WTC11 (cell line): ENCODE results near the gene SCOC. TPM values are rescaled to one million over a fixed set of nuclear protein-coding genes. Genes with fewer than 3 reads are reported as not detected.

Experiments
- ATAC-seq: fragments of 200-7000 bp; cut with Tn5 transposase; 2 replicates; pipeline ENCODE4 v1.10.0; 2021; ENCODE audit warnings: mild to moderate bottlenecking, moderate library complexity
- CTCF ChIA-PET: fragments of 300-600 bp; sonication (Branson Sonifier 250); formaldehyde crosslinking; loops from one replicate; lab custom pipeline; 2021; ENCODE audit warnings: antibody characterized with exemption; lab: Charles Lee
- POLR2A ChIA-PET: fragments of 350-600 bp; sonication (Branson Sonifier 250); formaldehyde crosslinking; loops from one replicate; lab custom pipeline; 2021; ENCODE audit warnings: antibody characterized with exemption; lab: Charles Lee
- DNase-seq: peaks from one replicate; pipeline ENCODE4 v3.0.0; 2021; ENCODE audit warnings: low spot score
- H3K27ac Mint-ChIP-seq: 2 replicates; pipeline ENCODE4 v1.8.0; 2021; ENCODE audit warnings: mixed read lengths
- H3K27me3 Mint-ChIP-seq: 2 replicates; pipeline ENCODE4 v1.8.0; 2021; ENCODE audit warnings: low read depth, mild to moderate bottlenecking, moderate library complexity, mixed read lengths
- H3K36me3 Mint-ChIP-seq: 2 replicates; pipeline ENCODE4 v1.8.0; 2021; ENCODE audit warnings: mixed read lengths
- H3K4me1 Mint-ChIP-seq: 2 replicates; pipeline ENCODE4 v1.8.0; 2022; ENCODE audit warnings: mixed read lengths
- H3K4me3 Mint-ChIP-seq: 2 replicates; pipeline ENCODE4 v1.8.0; 2021; ENCODE audit warnings: mild to moderate bottlenecking, moderate library complexity, mixed read lengths
- H3K9me3 Mint-ChIP-seq: 2 replicates; pipeline ENCODE4 v1.8.0; 2021; ENCODE audit warnings: mixed read lengths
- ATF1 ChIP-seq: sonication (generic); formaldehyde crosslinking; IDR thresholded peaks from 2 replicates; pipeline ENCODE4 v1.8.1; 2023; ENCODE audit warnings: mild to moderate bottlenecking, moderate library complexity, missing genetic modification reagents
- CREB1 ChIP-seq: sonication (generic); formaldehyde crosslinking; IDR thresholded peaks from 2 replicates; pipeline ENCODE4 v1.8.0; 2023; ENCODE audit warnings: mild to moderate bottlenecking, missing genetic modification reagents
- CREM ChIP-seq: sonication (generic); formaldehyde crosslinking; IDR thresholded peaks from 2 replicates; pipeline ENCODE4 v1.8.1; 2022; ENCODE audit warnings: mild to moderate bottlenecking, missing genetic modification reagents, moderate library complexity
- GABPB1 ChIP-seq: sonication (generic); formaldehyde crosslinking; IDR thresholded peaks from 2 replicates; pipeline ENCODE4 v1.8.1; 2023; ENCODE audit warnings: mild to moderate bottlenecking, missing genetic modification reagents
- KAT7 ChIP-seq: sonication (generic); formaldehyde crosslinking; IDR thresholded peaks from 2 replicates; pipeline ENCODE4 v1.8.1; 2023; ENCODE audit warnings: missing genetic modification reagents, mild to moderate bottlenecking, borderline replicate concordance
- TP53 ChIP-seq: sonication (generic); formaldehyde crosslinking; IDR thresholded peaks from 2 replicates; pipeline ENCODE4 v1.8.1; 2023; ENCODE audit warnings: mild to moderate bottlenecking, missing genetic modification reagents
- ZNF138 ChIP-seq: sonication (generic); formaldehyde crosslinking; conservative IDR thresholded peaks from 2 replicates; pipeline ENCODE4 v1.8.1; 2022; ENCODE audit warnings: mild to moderate bottlenecking, moderate library complexity, missing genetic modification reagents
- ZNF219 ChIP-seq: sonication (generic); formaldehyde crosslinking; IDR thresholded peaks from 2 replicates; pipeline ENCODE4 v1.8.0; 2023; ENCODE audit warnings: missing genetic modification reagents, mild to moderate bottlenecking, borderline replicate concordance
- total RNA-seq: library from RNA; stranded (reverse); gene quantifications from 3 replicates; pipeline ENCODE4 v1.2.3, GENCODE V29; 2021
- TF ChIP-seq, protein P1 (sequence below): sonication (generic); formaldehyde crosslinking; IDR thresholded peaks from 2 replicates; pipeline ENCODE4 v1.8.1; 2022; ENCODE audit warnings: low read depth, mild to moderate bottlenecking, moderate library complexity, missing genetic modification reagents, borderline replicate concordance
- TF ChIP-seq, protein P2 (sequence below): sonication (generic); formaldehyde crosslinking; IDR thresholded peaks from 2 replicates; pipeline ENCODE4 v1.8.0; 2023; ENCODE audit warnings: mild to moderate bottlenecking, missing genetic modification reagents

The SCOC gene
- total RNA-seq, 1 experiment from 2014 or later, result 33.0 TPM

DNA sequence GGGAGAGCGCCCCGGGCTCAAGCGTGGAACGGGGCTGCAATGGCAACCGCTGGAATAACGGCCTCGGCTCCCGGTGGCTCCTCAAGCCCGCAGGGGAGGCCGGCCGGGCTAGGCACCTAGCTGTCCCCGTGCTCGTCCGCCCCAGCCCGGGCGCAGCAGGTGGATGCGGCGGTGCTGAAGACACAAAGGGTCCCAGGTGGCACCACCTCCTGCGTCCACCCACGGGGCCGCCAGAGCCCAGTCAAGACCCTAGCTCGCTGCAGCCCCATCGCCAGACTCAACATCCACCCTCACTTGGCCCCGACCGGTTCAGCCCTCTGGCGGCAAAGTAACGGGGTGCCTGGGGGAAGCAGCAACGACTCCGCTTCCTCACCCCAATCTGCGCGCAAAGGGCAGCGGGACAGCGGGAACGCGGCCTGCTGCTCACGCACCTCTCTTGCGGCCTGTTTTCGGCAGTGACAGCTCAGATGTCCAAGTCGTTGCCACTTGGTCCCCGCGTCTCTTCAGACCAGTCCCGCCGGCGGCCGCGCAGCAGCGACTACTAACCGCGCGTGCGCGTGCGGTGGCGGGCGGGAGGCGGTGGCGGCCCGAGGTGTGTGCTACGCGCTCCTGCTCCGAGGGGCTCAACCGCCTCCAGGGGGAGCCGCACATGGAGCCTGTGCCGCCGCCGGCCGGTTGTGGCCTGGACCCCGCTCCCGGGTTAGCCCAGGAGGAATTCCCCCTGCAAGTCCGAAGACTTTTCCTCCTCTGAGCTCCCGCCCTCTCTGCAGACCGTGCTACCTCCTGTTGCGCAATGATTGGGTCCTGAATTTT is 53.9 kb downstream of the SCOC start, which contains the start of gene CLGN (continued):
- TF ChIP-seq, protein P1, sequence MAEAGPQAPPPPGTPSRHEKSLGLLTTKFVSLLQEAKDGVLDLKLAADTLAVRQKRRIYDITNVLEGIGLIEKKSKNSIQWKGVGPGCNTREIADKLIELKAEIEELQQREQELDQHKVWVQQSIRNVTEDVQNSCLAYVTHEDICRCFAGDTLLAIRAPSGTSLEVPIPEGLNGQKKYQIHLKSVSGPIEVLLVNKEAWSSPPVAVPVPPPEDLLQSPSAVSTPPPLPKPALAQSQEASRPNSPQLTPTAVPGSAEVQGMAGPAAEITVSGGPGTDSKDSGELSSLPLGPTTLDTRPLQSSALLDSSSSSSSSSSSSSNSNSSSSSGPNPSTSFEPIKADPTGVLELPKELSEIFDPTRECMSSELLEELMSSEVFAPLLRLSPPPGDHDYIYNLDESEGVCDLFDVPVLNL (CRISPR knock-in tag), result 0 out of 2 replicates have a peak, but pooled peaks have one; percentile 44
- TF ChIP-seq ATF1 (CRISPR knock-in tag), result peak; percentile 57; the same call in 1 of the 2 replicates
- TF ChIP-seq CREM (CRISPR knock-in tag), result peak; percentile 77
- TF ChIP-seq KAT7, result peak; percentile 89; the same call in 1 of the 2 replicates
- TF ChIP-seq ZNF138, result 0 out of 2 replicates have a peak, but pooled peaks have one; percentile 42
- TF ChIP-seq TP53 (CRISPR knock-in tag), result peak; percentile 66; the same call in 1 of the 2 replicates
- TF ChIP-seq, protein P2, sequence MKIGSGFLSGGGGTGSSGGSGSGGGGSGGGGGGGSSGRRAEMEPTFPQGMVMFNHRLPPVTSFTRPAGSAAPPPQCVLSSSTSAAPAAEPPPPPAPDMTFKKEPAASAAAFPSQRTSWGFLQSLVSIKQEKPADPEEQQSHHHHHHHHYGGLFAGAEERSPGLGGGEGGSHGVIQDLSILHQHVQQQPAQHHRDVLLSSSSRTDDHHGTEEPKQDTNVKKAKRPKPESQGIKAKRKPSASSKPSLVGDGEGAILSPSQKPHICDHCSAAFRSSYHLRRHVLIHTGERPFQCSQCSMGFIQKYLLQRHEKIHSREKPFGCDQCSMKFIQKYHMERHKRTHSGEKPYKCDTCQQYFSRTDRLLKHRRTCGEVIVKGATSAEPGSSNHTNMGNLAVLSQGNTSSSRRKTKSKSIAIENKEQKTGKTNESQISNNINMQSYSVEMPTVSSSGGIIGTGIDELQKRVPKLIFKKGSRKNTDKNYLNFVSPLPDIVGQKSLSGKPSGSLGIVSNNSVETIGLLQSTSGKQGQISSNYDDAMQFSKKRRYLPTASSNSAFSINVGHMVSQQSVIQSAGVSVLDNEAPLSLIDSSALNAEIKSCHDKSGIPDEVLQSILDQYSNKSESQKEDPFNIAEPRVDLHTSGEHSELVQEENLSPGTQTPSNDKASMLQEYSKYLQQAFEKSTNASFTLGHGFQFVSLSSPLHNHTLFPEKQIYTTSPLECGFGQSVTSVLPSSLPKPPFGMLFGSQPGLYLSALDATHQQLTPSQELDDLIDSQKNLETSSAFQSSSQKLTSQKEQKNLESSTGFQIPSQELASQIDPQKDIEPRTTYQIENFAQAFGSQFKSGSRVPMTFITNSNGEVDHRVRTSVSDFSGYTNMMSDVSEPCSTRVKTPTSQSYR (CRISPR knock-in tag), result no peak

DNA sequence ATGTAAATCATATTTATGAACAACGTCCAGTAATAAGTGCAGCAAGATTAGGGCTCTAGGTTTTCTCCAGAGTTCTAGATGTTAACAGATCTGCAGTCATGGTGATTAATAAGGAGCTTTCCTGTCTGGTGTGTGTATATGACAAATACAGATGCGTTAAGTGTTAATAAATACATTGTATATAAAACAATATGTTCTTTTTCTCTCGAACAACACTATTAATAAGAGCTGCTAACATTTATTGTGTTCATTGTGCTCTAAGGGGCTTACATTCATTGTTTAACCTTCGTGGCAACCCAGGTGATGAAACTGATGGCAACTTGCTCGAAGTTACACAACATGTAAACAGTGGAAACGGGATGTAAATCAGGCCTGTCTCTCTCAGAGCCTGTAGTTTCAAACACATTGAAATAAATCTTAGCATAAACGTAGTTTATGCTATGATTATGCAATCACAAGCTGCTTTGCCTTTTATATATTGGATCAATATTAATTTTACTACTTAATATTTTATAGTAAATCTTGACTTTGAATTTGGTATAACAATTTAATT is 54.5 kb downstream of the SCOC start:
- DNase-seq, result no peak
- TF ChIP-seq GABPB1, result peak; percentile 99
- 0 out of 2 replicates have a peak, but pooled peaks have one; percentile 0 for TF ChIP-seq CREB1 (CRISPR knock-in tag)
- no peak for TF ChIP-seq ZNF219
- CTCF ChIA-PET, result interaction anchor here (0.6 to 2.9 kb wide), 23 partner anchors 10 to 1398 kb away, joined by 3 to 30 read pairs (median 4); partner anchors contain the start of genes ELMOD2 and SCOC
- ATAC-seq, result no peak
- Mint-ChIP-seq H3K36me3 (no peaks in the 10 kb centered on the region), H3K9me3 (no peaks in the 10 kb centered on the region), H3K4me1 (peaks cover 11% of the 10 kb centered on the region), H3K27me3 (peaks cover 23% of the 10 kb centered on the region), H3K4me3 (peak overlapping the region; percentile 82), H3K27ac (no peak overlapping the region)
- POLR2A ChIA-PET, result interaction anchor here (1.5 kb wide), 1 partner anchor 55 kb away, joined by 11 read pairs; the partner anchor contains the start of gene SCOC

Other genes starting within 250 kb of the SCOC start
- gene MAML3, start 219.5 kb upstream of the SCOC start, total RNA-seq, result 7.4 to 8.7 TPM (median 7.9 TPM) in 3 replicates
- 2.3 to 3.4 TPM (median 3.0 TPM) in 3 replicates for gene CLGN, start 54.0 kb downstream of the SCOC start, total RNA-seq
- gene MGAT4D, start 124.6 kb downstream of the SCOC start, total RNA-seq, result not detected in 3 replicates
- 27.4 to 33.6 TPM (median 30.5 TPM) in 3 replicates for gene ELMOD2, start 150.5 kb downstream of the SCOC start, total RNA-seq
- gene UCP1, start 195.3 kb downstream of the SCOC start, total RNA-seq, result 0.15 to 0.73 TPM (median 0.48 TPM) in 3 replicates